H9 (cell line): ENCODE measurements around the gene SLC9A9. TPM values are rescaled to one million over a fixed set of nuclear protein-coding genes. Genes with fewer than 3 reads are reported as not detected.

Experiments used
- DNase-seq: peaks from one replicate; pipeline ENCODE4 v3.0.0-alpha.2; 2017
- H2AFZ ChIP-seq: one replicate; pipeline ENCODE4 v1.6.1; 2013; ENCODE audit warnings: mild to moderate bottlenecking, low read length, control low read depth, moderate library complexity
- H2AK5ac ChIP-seq: 2 replicates; pipeline ENCODE4 v1.6.1; 2013; ENCODE audit warnings: low read length, control low read depth, mixed read lengths; ENCODE audit not compliant: insufficient read length
- H2BK120ac ChIP-seq: one replicate; pipeline ENCODE4 v1.6.1; 2013; ENCODE audit warnings: low read depth, mild to moderate bottlenecking, low read length, control low read depth, inconsistent platforms; ENCODE audit not compliant: poor library complexity, severe bottlenecking
- H2BK12ac ChIP-seq: 2 replicates; pipeline ENCODE4 v1.6.1; 2013; ENCODE audit warnings: low read length, control low read depth, mixed read lengths, low read depth; ENCODE audit not compliant: insufficient read length
- H2BK15ac ChIP-seq: 2 replicates; pipeline ENCODE4 v1.6.1; 2013; ENCODE audit warnings: low read depth, low read length, control low read depth
- H2BK20ac ChIP-seq: one replicate; pipeline ENCODE4 v1.6.1; 2013; ENCODE audit warnings: low read depth, mild to moderate bottlenecking, low read length, control low read depth, inconsistent platforms; ENCODE audit not compliant: poor library complexity, severe bottlenecking
- H2BK5ac ChIP-seq: 2 replicates; pipeline ENCODE4 v1.6.1; 2013; ENCODE audit warnings: low read length, control low read depth, mixed read lengths; ENCODE audit not compliant: insufficient read length
- H3K14ac ChIP-seq: 2 replicates; pipeline ENCODE4 v1.6.1; 2013; ENCODE audit warnings: low read length, control low read depth; ENCODE audit not compliant: insufficient read depth
- H3K18ac ChIP-seq: 2 replicates; pipeline ENCODE4 v1.6.1; 2013; ENCODE audit warnings: low read depth, mild to moderate bottlenecking, mixed read lengths, low read length, control low read depth; ENCODE audit not compliant: insufficient read length
- H3K23ac ChIP-seq: 2 replicates; pipeline ENCODE4 v1.6.1; 2013; ENCODE audit warnings: low read length, control low read depth, mixed read lengths, low read depth; ENCODE audit not compliant: insufficient read length
- H3K23me2 ChIP-seq: 2 replicates; pipeline ENCODE4 v1.6.1; 2013; ENCODE audit warnings: low read depth, mild to moderate bottlenecking, mixed read lengths, low read length, control low read depth; ENCODE audit not compliant: insufficient read length, poor library complexity, severe bottlenecking
- H3K27ac ChIP-seq: 2 replicates; pipeline ENCODE4 v1.5.1; 2013; ENCODE audit warnings: low read length, control low read depth, mixed read lengths, low read depth; ENCODE audit not compliant: insufficient read length
- H3K27me3 ChIP-seq: 2 replicates; pipeline ENCODE4 v1.6.1; 2013; ENCODE audit warnings: low read length, control low read depth, inconsistent platforms; ENCODE audit not compliant: insufficient read depth
- H3K4ac ChIP-seq: 2 replicates; pipeline ENCODE4 v1.6.1; 2013; ENCODE audit warnings: low read depth, mild to moderate bottlenecking, control low read depth, inconsistent platforms, low read length, moderate library complexity
- H3K4me1 ChIP-seq: 2 replicates; pipeline ENCODE4 v1.6.1; 2013; ENCODE audit warnings: low read length, control low read depth, inconsistent platforms; ENCODE audit not compliant: insufficient read depth
- H3K4me2 ChIP-seq: 2 replicates; pipeline ENCODE4 v1.6.1; 2013; ENCODE audit warnings: low read length, control low read depth, mixed read lengths; ENCODE audit not compliant: insufficient read length, insufficient read depth
- H3K56ac ChIP-seq: 2 replicates; pipeline ENCODE4 v1.6.1; 2013; ENCODE audit warnings: low read depth, mild to moderate bottlenecking, mixed read lengths, low read length, control low read depth; ENCODE audit not compliant: insufficient read length
- H3K79me1 ChIP-seq: 2 replicates; pipeline ENCODE4 v1.6.1; 2013; ENCODE audit warnings: low read depth, mild to moderate bottlenecking, moderate library complexity, low read length, control low read depth, inconsistent platforms; ENCODE audit not compliant: insufficient read depth, poor library complexity, severe bottlenecking
- H3K79me2 ChIP-seq: 2 replicates; pipeline ENCODE4 v1.6.1; 2013; ENCODE audit warnings: low read length, control low read depth, inconsistent platforms; ENCODE audit not compliant: insufficient read depth
- H3K9ac ChIP-seq: 2 replicates; pipeline ENCODE4 v1.6.1; 2013; ENCODE audit warnings: low read length, control low read depth, mixed read lengths; ENCODE audit not compliant: insufficient read length; ENCODE audit errors: extremely low read depth
- H3K9me3 ChIP-seq: one replicate; pipeline ENCODE4 v1.6.1; 2013; ENCODE audit warnings: low read depth, low read length, inconsistent platforms; ENCODE audit not compliant: control insufficient read depth
- H3T11ph ChIP-seq: one replicate; pipeline ENCODE4 v1.6.1; 2013; ENCODE audit warnings: mild to moderate bottlenecking, low read length, control low read depth, inconsistent platforms
- H4K20me1 ChIP-seq: one replicate; pipeline ENCODE4 v1.6.1; 2013; ENCODE audit not compliant: control insufficient read depth, insufficient read length, insufficient read depth
- H4K5ac ChIP-seq: 2 replicates; pipeline ENCODE4 v1.6.1; 2013; ENCODE audit warnings: low read depth, mild to moderate bottlenecking, mixed read lengths, low read length, control low read depth; ENCODE audit not compliant: insufficient read length
- H4K8ac ChIP-seq: replicated peaks from 2 replicates; pipeline ENCODE4 v1.6.1; 2013; ENCODE audit warnings: low read length, control low read depth, mixed read lengths, low read depth; ENCODE audit not compliant: insufficient read length
- H4K91ac ChIP-seq: 2 replicates; pipeline ENCODE4 v1.6.1; 2013; ENCODE audit warnings: low read depth, mild to moderate bottlenecking, moderate library complexity, mixed read lengths, low read length, control low read depth; ENCODE audit not compliant: insufficient read length
- H3K27ac Mint-ChIP-seq, 3 experiments: 2 replicates in 2 of 3; 3 replicates in 1 of 3; pipeline ENCODE4 v1.8.0; 2020 to 2021; ENCODE audit warnings: mixed read lengths in 3 of 3, mild to moderate bottlenecking in 1 of 3, moderate library complexity in 1 of 3
- H3K27me3 Mint-ChIP-seq: 2 replicates; pipeline ENCODE4 v1.8.0; 2021; ENCODE audit warnings: low read depth, mild to moderate bottlenecking, moderate library complexity, mixed read lengths
- H3K36me3 Mint-ChIP-seq, 3 experiments: 2 replicates in 2 of 3; 3 replicates in 1 of 3; pipeline ENCODE4 v1.8.0; 2020 to 2021; ENCODE audit warnings: low read depth in 3 of 3, mixed read lengths in 3 of 3; ENCODE audit not compliant: insufficient read depth in 1 of 3
- H3K4me1 Mint-ChIP-seq, 2 experiments: 2 replicates each; pipeline ENCODE4 v1.8.0; 2020; ENCODE audit warnings: mixed read lengths in 2 of 2
- H3K4me3 Mint-ChIP-seq, 2 experiments: 2 replicates in 1 of 2; 3 replicates in 1 of 2; pipeline ENCODE4 v1.8.0; 2020 to 2021; ENCODE audit warnings: mild to moderate bottlenecking in 2 of 2, mixed read lengths in 2 of 2, moderate library complexity in 1 of 2
- H3K9me3 Mint-ChIP-seq, 2 experiments: 2 replicates in 1 of 2; 3 replicates in 1 of 2; pipeline ENCODE4 v1.8.0; 2020; ENCODE audit warnings: mild to moderate bottlenecking in 2 of 2, mixed read lengths in 2 of 2, moderate library complexity in 1 of 2
- CTCF ChIP-seq: fragments of 200-600 bp; sonication (generic); conservative IDR thresholded peaks from 3 replicates; pipeline ENCODE4 v1.8.0; 2021; ENCODE audit warnings: antibody characterized with exemption, mild to moderate bottlenecking
- WGBS: extraction: QIAGEN DNeasy Blood & Tissue Kit; methylation state at CpG from one replicate; pipeline ENCODE4 v1.1.7; 2013; ENCODE audit warnings: missing lambda C conversion rate, low lambda C conversion rate, mixed read lengths; ENCODE audit not compliant: insufficient read length; ENCODE audit errors: extremely low coverage; 5-methylcytosine and 5-hydroxymethylcytosine counted together
- total RNA-seq: library from RNA; stranded (reverse); gene quantifications from 2 replicates; pipeline ENCODE4 v1.2.1, GENCODE V29; 2021

Gene SLC9A9
- total RNA-seq, 1 experiment from 2014 or later = 0.35 TPM

- Histone ChIP-seq H4K8ac (no peak overlapping the region), H3K9me3 (no peaks in the 10 kb centered on the region), H3K4me1 (no peaks in the 10 kb centered on the region), H4K20me1 (no peaks in the 10 kb centered on the region), H3K56ac (no peak overlapping the region), H3K4ac (no peak overlapping the region), H2BK12ac (no peak overlapping the region), H2AK5ac (no peak overlapping the region), H2BK5ac (no peak overlapping the region), H3K79me2 (no peaks in the 10 kb centered on the region), H3T11ph (no peak overlapping the region), H3K18ac (no peak overlapping the region), H3K4me2 (no peak overlapping the region), H3K79me1 (no peaks in the 10 kb centered on the region), H3K27me3 (no peaks in the 10 kb centered on the region), H3K27ac (no peak overlapping the region), H4K5ac (no peak overlapping the region), H3K14ac (no peak overlapping the region), H2BK20ac (no peak overlapping the region), H3K23ac (no peak overlapping the region), H3K23me2 (no peaks in the 10 kb centered on the region), H3K9ac (no peak overlapping the region), H2BK120ac (no peak overlapping the region), H4K91ac (no peak overlapping the region), H2BK15ac (no peak overlapping the region), H2AFZ (no peak overlapping the region)
- Mint-ChIP-seq H3K27me3 (no peaks in the 10 kb centered on the region), H3K4me1 (peaks cover 2 to 5% of the 10 kb centered on the region in 2 experiments; a peak in 3 of 4 replicates), H3K9me3 (no peaks in the 10 kb centered on the region; a peak in 2 of 5 replicates), H3K36me3 (no peaks in the 10 kb centered on the region; a peak in 1 of 7 replicates), H3K4me3 (no peak overlapping the region), H3K27ac (no peak overlapping the region)
- no CpG with 5 or more reads among the region's 11 CpGs for WGBS
- DNase-seq = no peak
- TF ChIP-seq CTCF = no peak
Observed at GRCh38 chr3:143236226-143236964, 611.9 kb downstream of the SLC9A9 start.
